Suppressor macrophage treated with lipopolysaccharide for 4 hours (primary cell): ENCODE results near the gene IZUMO4.
"Not testable (repeated sequence)": the region's sequence is repeated elsewhere in the genome, so short reads cannot be mapped to it uniquely, and the experiment has no call there.

Source experiments
- DNase-seq: peaks from one replicate; pipeline ENCODE4 v3.0.0-alpha.2; 2020

The IZUMO4 gene

DNA sequence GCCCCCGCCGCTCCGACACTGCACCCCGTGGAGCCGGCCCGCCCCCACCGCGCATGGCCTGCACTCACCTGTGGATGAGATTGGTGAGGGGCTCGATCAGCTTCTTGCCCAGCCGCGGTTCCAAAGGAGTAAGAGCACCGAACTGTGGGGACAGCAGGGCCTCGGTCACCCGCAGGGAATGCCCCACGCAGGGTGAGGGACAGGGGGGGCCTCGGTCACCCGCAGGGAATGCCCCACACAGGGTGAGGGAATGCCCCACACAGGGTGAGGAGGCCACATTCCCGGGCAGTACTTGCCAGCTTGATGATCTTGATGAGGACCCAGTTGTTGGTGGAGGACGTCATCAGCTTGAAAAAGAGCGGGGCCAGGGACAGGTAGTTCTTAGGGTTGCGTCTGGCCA lies 32.3 kb downstream of the IZUMO4 start:
- DNase-seq: no peak

GRCh38 chr19:2129486-2129885 lies 32.8 kb downstream of the IZUMO4 start:
- DNase-seq: no peak

DNA sequence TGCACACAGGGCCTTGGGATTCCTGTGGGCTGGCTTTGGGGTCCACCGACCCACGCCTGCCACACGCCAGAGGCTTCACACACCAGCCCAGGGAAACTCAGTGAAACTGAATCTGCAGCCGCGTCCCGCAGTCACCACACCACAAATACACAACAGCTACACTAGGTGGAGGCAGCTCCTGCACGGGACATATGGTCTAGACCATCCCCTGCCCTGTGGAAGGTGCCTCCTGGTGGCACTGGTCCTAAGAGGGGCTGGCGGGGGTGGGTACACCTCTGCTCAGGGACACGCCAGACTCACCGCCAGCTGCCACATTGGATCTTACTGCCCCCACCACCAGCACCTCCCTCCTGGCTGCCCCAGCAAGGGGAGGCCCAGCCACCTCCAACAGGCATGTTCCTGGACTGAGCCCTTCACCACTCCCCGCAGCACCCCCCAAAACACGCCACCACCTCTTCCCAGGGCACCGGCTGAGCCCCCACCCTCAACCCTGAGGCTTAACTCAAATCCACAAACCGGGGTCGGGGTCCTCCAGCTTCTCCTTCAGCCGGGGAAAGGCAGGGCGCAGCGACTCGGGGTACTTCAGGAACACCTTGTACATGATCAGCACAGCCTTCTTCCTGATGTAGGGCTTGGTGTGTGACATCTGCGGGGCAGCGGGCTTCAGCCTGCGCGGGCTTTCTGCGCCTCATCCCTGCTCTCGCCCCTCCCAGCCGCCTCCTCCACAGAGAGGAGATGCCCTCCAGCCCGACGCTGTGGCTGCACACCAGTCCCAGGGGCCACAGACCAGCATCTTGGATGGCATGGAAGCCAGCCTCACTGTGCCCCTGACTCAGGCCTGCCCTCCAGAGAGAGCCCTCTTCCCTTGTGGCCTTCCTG lies 33.4 kb downstream of the IZUMO4 start:
- no peak for DNase-seq

- DNase-seq: not testable (repeated sequence)
Observed at GRCh38 chr19:2131012-2131975, 34.6 kb downstream of the IZUMO4 start.

DNA sequence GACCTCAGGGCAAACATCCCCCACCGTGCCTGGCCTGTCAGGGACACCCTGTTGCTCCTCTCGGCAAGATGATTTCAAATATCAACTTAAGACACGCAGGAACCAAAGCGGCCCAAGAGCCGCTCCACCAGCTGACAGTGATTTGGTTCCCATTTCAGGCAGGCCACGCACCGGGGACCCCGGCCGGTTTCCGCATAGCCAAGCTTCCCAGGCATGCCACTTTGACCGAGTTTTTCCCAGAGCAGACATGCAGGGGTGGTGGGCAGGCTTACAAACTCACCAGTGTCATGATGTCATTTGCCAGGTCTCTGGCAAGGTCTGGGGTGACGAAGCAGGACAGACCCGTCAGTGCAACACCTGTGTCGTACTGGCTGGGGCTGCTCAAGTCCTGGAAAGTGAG lies 35.5 kb downstream of the IZUMO4 start:
- DNase-seq: no peak

DNA sequence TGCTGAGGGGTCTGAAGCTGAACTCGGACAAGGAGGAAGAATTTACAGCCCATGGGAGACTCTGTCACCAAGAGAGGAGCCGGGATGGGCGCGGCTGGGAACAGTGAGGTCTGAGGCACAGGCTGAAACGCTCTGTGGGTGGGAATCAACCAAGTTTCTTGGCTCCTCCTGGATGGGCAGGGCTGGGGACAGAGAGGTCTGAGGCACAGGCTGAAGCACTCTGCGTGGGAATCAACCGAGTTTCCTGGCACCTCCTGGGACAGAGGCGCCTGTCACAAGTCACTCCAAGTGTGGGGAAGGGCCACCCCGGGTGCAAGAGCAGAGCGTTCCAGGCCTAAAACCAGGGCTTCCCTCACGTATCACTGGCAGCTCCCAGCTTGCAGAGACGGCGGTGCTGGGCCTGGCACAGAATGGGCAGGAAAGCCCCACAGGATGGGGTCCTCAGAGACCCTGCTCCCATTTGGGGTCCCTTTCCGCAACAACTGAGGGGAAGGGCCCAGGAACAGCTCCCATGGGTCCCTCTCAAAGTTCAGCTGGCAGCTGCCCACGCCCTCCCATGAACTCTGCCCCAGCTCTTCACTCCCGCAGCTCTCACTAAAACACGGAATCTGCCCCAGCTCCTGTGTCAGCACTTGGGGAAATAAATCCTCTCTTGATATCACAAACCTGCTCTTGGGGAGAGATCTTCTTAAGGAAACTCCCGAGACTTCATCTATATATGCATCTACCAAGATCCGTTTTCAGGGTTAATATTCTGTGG lies 36.2 kb downstream of the IZUMO4 start:
- no peak for DNase-seq

GRCh38 chr19:2135474-2136402 lies 39.0 kb downstream of the IZUMO4 start:
- DNase-seq: no peak

DNA sequence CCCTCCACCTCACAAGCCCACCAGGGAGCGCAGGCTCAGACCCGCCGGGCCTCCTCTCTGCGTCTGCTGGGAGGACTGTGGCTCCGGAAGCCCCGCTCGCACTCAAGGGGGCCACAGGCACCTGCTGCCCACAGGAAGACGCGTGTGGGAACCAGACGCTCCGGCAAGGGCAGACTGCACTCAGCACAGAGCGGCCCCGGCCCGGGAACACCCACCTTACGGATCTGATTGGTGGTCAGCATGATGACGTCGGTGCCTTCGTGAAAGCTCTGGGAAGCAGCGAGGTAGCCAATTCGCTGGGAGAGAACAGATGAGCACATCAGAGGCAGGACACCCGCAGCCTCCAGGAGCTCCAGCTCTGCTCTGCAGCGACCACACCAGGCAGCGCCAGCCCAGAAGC lies 40.1 kb downstream of the IZUMO4 start:
- DNase-seq: no peak

DNA sequence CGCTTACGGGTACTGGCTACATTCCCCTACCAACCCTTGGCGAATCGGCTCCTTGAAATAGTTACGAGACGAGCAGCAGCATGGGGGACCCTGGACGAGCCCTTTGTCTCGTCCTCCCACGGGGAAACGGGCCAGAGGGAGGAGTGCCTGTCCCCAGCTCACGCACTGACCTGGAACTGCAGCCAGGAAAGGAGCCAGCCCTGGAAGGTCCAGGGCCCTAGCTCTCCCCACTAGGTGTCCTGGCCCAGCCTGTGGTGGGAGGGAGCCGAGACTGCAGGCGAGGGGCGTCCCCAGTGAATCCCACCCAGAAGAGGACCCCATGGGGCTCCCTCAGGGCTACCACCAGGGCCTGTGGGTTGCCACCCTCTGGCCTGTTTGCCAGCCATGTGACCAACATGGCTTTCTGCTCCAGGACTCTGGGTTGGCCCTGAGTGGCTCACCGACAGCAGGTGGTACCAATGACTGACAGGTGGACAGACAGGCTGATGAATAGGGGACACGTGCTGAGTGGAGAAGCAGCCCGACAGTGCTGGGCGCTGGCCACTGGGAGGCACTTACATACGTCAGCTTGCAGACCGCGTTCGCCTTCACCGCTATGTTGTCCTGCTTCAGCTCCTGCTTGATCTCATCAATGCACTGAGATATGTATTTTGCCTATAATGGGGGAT lies 41.5 kb downstream of the IZUMO4 start:
- no peak for DNase-seq

DNA sequence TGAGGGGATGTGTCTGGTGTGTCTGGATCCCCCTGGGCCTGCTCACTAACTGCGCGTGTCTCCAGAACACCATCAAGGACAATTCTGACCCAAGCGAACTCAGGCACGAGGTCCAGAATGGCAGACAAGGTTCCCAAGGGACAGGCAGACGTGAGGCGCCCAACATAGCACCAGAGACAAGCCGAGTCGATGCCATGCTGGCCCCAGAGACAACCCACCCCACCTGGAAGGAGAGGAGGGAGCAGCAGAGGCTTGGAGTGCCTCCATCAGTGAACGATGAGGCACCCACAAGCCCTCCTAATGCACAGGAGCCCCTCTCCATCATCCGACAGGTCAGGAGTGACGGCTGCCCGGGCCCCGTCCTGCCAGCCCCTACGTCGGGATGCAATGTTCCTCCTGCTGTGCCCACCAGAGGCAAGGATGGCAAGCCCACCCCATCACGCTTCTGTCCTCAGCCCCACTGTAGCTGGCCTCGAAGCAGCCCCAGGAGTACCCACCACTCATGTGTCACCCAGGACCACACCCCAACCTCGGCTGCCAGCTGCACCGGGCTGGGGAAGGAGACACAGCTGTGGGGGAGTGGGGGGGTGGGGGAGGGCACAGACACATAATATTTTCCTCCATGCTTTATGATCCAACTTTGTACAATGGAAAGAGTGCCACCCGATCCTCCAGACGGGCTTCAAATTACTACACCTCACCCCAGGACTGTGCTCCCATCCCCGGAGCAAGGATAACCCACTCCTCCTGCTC lies 42.8 kb downstream of the IZUMO4 start:
- DNase-seq: no peak

- no peak for DNase-seq
Observed at GRCh38 chr19:2140138-2140569, 43.4 kb downstream of the IZUMO4 start.

DNA sequence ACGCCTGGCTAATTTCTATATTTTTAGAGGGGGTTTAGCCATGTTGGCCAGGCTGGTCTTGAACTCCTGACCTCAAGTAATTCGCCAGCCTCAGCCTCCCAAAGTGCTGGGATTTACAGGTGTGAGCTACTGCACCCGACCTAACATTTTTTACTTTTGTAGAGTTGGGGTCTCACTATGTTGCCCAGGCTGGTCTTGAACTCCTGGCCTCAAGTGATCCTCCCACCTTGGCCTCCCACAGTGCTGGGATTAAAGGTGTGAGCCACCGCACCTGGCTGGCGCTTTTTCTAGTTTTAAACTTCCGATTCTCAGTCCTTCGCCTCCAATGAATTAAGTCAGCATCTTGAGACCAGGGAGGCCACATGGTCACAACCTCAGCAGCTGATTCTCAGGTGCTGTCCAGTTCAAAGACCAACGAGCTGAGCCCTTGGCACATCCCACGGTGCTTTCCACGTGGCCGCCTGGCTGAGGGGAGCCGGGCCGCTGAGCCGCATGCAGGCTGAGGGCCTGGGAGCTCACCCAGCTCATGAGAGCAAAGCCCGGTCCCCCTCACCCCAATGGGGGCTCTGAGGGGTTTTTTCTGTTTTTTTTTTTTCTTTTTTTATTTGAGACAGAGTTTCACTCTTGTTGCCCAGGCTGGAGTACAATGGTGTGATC lies 45.6 kb downstream of the IZUMO4 start:
- DNase-seq: no peak

DNA sequence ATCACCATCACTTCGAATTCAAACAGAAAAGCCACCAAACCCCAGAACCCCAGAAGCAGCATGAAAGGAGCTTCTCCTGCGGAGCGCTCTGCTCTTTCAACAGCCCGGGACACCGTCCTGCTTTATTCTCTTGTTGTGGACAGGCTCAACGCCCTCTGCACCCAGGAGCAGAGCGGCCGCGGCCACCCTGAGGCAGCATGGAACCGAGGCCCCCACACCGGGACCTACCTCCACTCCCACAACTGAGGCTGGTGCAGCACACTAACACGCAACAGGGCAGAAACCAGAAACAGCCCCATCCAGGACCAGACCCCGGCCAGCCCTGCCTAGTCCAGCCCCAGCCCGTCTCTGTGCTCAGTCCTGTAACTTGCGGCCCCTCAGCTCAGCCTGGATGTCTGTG lies 47.5 kb downstream of the IZUMO4 start:
- no peak for DNase-seq

GRCh38 chr19:2145831-2146241 lies 49.1 kb downstream of the IZUMO4 start:
- no peak for DNase-seq

GRCh38 chr19:2148482-2149135 lies 51.9 kb downstream of the IZUMO4 start:
- no peak for DNase-seq
